Activated naive CD4-positive, alpha-beta T cell (primary cell): ENCODE results near the gene BAG5.
"Not testable (repeated sequence)": the region's sequence is repeated elsewhere in the genome, so short reads cannot be mapped to it uniquely, and the experiment has no call there.

ENCODE experiments used
- DNase-seq, 4 experiments: peaks; one replicate each; lab custom pipeline; 2025; lab: John Stamatoyannopoulos, UW

Gene BAG5, protein sequence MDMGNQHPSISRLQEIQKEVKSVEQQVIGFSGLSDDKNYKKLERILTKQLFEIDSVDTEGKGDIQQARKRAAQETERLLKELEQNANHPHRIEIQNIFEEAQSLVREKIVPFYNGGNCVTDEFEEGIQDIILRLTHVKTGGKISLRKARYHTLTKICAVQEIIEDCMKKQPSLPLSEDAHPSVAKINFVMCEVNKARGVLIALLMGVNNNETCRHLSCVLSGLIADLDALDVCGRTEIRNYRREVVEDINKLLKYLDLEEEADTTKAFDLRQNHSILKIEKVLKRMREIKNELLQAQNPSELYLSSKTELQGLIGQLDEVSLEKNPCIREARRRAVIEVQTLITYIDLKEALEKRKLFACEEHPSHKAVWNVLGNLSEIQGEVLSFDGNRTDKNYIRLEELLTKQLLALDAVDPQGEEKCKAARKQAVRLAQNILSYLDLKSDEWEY

DNA sequence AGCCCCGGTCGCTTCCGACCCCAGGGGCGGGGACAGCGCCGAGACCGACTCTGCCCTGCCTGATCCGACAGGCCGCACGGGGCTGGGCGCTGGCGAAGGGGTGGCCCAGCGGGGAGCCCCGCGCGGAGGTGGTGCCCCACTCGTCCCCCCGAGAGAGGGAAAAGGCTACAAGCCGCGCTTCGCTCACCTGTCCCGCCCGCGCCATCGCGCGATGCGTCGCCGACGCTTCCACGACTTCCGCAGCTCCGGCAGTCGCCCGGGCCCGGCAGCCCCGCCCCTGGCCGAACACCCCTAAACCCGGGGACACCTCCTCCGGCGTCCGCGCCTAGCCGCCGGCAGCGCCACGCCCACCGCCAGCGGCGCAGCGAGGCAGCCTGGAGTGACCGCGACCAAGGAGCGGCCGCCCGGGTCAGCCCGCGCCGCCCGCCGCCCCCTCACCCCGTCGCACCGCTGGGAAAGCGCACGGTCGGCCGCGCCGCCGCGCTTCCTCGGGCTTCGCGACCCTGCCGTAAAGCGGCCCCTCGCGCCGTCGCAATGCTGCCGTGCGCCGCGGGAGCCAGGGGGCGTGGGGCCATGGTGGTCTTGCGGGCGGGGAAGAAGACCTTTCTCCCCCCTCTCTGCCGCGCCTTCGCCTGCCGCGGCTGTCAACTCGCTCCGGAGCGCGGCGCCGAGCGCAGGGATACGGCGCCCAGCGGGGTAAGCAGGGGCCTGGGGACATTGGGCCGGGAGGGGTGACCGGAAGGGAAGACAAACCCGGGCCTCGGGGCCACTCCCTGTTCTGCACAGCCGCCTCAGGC is at the start of gene BAG5, which contains the start of gene COA8:
TSS of gene BAG5 (minus strand) at position 229 of the 797 bp plus-strand sequence. CDS start 1,493 bp downstream, outside the sequence.
TSS of gene COA8 (plus strand) at position 532 of the 797 bp plus-strand sequence. CDS start at position 574, 42 bp downstream.
- peak; percentile 75 to 85 (median 76) for DNase-seq

DNA sequence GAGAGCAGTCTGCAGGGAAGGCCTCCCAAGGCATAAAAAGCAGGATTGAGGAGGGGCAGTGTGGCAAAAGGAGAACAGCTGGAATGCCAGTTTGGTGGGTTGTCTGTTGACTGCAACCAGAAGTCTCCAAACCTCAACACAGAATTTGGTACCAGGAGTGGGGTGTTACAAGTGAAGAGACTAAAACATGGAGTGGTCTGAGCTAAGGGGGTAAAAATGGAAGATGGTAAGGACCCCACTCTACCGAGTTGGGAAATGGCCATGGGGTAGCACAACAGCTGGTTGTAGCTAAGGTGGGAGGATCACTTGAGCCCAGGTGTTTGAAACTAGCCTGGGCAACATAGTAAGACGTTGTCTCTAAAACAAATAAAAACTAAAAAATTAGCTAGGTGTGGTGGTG is 48.8 kb upstream of the BAG5 start:
- no peak for DNase-seq

DNA sequence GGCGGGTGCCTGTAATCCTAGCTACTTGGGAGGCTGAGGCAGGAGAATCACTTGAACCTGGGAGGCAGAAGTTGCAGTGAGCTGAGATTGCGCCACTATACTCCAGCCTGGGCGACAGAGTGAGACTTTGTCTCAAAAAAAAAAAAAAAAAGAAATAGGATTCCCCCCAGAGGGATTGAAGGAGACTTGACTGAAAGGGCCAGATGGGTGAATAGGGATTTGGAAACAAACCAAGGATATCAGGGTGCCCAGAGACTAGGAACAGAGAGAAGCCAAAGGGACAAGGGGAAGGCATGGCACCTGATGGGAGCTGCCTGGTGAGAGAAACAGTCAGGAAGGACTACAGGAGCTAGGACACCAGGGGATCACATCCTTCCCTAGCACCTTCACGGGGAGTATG is 46.6 kb upstream of the BAG5 start:
- DNase-seq: not testable (repeated sequence)

DNA sequence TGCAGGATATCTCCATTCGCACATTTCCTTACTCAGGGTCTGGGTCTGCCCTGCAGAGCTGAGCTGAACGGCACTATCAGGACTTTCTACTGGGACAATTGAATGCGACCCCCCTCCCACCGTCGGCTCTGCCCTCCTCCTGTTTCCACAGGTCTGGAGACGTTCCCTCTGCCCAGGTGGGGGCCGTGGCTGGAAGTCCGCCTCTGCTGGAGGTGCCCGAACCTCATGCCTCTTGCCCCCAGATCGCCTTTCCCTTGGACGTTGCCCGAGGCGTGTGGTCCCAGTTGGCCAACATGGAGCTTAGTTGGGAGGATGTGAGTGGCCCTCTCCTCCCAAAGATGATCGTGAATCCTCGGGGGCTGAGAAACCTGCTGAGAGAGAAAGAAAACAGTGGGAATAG is 45.4 kb upstream of the BAG5 start:
- no peak for DNase-seq

DNA sequence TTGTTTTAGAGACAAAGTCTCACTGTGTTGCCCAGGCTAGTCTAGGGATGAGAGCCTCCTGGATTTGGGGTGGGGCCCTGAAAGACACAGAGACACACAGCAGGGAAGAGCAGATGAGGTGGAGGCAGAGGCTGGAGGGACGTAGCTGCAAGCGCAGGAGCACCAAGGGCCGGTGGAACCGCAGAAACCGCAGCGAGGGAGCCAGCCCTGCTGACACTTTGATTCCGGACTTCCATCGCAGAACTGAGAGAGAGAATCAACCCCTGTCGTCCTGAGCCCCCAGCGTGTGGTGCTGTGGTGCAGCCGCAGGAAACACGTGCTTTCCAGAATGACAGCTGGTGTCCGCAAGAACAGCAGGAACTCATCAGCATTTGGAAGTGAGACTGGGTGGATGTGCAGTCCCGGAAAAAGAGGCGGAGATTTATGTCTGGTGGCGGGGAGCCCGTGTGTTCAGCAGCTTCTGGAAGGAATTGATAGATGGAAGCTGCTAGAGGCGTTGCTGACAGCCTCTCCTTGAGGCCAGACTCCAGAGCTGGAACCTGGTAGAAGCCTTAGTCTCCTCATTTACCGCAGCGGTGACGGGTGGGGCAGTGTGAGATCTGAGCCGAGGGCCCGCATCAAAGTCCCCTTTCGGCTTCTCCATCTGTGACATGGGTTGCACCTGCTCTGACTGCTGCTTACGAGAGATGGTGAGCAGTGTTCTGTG is 44.7 kb upstream of the BAG5 start:
- peak in 1 of 4 experiments; percentile 11 for DNase-seq

DNA sequence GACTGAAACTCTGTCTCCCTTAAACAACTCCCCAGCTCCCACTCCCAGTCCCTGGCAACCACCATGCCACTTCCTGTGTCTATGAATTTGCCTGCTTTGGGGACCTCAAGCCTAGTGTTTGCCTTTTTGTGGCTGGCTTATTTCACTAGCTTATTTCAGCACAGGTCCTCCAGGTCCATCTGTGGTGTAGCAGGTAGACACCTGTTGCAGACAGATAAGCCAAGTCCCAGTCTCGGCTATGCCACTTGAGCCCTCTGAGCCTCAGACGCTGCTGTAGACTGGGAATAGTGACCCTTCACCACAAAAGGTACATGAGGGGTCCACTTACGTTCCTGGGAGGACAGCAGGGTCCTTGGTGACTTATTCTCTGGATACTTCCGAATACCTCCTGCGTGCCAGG is 42.2 kb upstream of the BAG5 start:
- DNase-seq: no peak

DNA sequence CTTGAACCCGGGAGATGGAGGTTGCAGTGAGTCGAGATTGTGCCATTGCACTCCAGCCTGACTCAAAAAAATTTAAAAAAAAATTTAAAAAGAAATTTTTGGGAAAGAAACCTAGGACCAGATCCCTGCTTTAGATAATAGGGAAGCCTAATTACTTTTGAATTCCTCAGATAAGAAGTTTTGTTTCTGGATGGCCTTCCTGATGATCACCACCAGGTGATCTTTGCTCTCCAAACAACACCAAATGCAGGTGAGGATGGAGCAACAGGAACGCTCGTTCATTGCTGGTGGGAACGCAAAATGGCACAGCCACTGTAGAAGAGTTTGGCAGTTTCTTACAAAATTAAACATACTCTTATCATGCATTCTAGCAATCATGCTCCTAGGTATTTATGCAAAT is 38.0 kb upstream of the BAG5 start:
- DNase-seq: no peak

DNA sequence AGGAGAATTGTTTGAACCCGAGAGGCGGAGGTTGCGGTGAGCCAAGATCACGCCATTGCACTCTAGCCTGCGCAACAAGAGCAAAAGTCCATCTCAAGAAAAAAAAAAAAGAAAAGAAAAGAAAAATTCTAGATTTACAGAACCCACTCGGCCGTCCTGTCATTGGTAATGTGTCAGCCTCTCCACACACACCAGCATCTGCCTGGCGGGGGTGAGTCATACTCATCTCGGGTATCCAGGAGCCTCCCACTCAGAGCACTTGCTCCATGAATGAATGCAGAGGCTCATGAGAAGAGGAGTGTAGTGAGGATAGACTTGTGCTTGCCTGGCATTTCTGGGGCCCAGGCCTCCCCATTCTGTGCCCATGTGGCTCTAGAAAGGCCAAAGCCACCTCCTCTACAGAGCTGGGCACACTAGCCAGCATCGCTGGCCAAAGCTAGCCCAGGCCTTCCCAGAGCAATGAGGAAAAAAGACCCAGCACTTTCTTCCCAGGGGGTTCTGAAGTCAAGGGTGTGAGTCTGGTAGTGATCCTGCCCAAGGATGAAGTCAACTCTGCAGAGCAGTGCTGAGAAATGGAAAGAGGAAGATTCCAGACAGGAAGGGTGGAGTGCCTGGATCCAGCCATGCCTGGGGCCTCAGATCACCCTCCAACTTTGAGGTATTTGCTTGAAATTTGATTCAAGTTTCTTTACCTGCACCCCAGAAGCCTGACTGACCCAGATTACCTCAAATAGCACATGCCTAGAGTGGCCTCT is 35.3 kb upstream of the BAG5 start:
- no peak for DNase-seq

DNA sequence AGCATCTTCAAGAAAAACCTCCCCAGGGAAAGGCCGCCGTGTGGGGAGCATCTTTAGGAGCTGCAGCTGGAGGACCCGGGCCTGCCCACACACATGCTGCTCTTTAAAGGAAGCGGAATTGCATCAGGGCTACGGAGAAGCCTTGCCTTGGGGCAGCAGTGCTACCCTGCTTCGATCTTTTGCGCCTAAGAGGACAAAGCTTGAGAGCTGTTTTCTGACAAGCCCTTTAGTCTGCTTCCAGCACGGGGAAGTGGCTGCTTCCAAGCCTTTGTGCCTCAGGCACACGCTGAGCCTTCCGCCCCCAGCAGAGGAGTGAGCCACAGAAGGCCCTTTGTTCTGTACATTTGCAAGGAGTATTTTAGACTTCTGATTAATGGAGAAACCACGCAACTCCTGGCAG is 31.8 kb upstream of the BAG5 start:
- no peak for DNase-seq

DNA sequence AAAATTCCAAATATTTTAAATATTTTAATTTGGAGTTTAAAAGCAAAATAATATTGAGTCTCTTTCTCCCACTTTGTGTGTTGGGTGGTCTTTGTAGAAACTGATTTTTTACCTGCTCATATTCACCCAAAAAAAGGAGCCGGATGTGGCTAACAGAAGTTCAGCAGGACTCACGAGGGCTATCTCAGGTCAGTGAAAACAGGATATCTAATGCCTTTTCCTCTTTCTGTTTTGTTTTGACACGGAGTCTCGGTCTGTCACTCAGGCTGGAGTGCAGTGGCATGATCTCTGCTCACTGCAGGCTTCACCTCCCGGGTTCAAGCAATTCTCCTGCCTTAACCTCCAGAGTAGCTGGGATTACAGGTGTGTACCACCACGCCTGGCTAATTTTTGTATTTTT is 31.1 kb upstream of the BAG5 start:
- DNase-seq: no peak

DNA sequence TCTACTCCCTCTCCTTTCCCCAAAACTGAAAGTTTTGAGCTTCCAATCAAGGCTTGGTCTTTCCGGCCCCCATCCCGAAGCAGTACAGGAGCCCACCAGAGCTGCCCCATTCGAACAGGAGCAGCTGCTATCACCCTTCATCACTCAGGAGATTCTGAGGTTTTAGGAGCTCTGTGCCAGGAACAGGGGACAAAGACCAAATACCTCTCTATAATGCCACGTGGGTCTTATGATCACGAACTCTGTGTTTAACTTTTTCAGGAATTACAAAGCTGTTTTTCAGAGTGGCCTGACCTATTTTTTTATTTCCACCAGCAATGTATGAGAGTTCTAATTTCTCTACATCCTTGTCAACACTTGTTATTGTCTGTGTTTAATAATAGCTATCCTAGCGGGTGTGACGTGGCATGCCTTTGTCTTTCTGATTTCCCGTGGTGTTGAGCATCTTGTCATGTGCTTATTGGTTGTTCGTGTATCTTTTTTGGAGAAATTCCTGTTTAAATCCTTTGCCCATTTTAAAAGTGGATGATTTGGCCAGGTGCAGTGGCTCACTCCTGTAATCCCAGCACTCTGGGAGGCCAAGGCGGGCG is 22.0 kb upstream of the BAG5 start:
- no peak for DNase-seq

DNA sequence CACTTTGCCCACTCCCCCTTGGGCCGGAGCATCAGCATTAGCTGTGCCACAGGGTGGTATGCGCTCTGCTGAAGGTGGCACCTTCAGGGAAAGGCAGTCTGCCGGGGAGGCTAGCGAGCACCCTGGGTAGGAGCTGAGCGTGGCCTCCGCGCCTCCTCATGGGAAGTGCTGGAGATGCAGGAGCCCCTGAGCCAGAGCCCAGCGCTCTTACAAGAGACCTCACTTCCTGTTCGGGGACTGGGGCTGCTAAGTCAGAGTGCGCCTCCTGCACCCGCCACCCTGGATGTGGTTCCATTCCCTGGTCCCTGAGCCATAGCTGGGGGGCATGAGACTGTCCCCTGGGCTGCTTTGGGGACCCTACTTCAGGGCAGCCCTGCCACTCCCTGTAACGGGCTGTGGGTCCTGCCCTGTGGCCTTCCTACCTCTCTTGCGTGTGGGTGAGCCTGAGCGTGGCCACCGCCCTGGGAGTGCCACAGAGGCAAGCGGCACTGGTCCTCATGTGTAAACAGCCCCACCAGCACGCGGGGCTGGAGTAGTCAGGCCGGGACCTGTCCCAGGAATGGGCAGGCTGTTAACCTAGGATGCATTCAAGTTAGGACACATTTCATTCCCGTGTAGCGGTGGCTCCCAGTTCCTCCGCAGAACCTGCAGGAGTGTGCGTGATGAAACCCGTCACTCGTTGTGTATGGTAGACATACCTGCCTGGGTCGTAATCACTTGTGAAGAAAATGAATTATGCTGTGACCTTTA is 19.7 kb upstream of the BAG5 start:
- DNase-seq: no peak

DNA sequence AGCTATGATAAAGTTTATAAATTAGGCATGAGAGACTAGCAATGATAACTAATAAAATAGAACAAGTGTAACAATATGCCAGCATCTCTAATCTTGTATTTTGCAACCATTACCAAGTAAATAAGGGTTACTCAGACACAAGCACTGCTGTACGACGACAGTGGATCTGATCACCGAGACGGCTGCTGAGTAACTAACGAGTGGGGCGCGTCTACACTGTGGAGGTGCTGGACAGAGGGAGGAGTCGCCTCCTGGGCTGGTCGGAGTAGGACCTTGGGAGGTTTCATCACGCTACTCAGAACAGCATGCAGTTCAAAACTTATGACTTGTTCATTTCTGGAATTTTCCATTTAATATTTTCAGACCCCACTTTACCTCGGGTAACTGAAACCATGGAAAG is 18.7 kb upstream of the BAG5 start:
- DNase-seq: no peak

DNA sequence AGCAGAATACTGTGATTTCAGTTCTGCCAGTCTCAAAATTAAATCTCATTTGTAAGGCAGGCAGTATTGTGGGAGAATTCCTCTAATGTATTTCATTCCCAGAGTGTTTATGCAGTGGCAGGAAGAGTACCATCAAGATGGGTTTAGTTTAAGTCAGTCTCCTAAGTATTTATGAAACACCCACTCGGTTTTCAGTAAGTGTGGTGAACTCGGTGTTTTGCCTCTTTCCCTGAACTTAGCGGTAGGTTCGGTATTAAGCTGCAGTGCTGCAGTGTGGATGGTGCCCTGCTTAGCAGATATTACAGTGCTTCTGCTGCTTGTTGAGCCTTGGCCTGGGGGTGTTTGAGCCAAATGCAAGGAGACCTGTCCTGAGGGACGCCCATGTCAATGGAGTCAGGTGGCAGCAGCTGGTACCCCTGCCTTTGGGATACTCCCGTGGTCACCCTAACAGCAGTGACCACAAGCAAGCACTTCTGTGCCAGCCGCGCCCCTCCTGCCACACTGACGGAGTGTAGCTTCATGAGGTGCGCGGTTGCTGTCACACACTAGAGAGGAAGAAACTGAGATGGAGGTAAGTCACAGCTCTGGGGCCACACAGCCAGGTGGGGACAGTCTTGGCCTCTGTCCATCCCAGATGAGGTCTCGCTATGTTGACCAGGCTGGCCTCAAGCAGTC is 16.1 kb upstream of the BAG5 start:
- DNase-seq: no peak

DNA sequence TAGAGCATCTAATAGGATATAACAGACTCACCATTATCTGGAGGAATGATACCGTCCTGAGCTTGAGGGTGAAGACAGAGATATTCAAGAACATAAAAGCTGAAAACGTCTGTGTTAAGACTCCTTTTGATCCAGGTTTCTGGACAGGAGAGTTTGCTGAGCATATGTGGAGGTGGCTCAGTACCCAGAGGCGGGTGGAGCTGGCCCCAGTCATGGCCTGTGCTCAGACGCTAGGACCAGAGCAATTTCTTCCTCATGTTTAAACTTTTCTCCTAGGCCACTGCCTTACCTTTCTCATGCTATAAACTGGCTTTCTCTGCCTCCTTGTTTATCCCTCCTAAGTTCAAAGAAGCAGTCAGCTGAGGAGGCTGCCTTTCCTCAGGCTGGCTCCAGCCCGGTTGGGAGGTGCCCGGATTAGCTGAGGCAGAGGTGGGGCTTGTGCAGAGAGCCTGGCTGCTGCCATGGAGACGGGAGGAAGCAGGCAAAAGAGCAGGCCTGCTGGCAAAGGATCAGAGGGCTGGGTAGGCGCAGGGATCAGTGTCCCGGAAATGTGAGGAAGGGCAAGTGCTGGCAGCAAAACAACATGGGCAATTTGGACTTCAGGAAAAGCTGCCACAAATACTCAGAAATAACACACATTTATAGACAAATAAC is 14.0 kb upstream of the BAG5 start:
- DNase-seq: no peak

DNA sequence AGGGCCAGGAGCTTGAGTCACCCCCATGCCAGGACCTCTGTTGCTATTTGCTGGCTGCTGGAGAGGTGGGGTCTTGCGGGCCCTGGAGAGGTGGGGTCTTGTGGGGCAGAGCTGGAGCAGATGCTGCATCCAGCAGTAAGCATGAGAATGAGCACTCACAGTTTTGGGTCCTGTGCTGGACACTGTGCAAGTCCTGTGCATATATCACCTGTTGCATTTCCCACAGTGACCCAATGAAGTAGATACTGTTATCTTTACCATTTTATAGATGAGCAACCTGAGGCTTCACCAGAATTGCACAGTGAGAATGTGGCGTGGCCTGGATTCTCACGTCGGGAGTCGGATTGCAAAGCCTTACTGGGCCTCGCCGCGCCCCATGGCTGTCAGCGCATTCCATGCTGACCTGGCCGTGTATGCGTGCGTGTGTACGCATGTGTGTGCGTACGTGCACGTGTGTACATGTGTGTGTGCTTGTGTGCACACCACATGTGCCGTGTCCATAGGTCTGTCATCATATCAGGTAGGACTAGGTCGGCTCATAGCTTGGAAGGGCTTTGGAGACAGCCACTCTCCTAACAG is 12.3 kb upstream of the BAG5 start:
- DNase-seq: no peak

DNA sequence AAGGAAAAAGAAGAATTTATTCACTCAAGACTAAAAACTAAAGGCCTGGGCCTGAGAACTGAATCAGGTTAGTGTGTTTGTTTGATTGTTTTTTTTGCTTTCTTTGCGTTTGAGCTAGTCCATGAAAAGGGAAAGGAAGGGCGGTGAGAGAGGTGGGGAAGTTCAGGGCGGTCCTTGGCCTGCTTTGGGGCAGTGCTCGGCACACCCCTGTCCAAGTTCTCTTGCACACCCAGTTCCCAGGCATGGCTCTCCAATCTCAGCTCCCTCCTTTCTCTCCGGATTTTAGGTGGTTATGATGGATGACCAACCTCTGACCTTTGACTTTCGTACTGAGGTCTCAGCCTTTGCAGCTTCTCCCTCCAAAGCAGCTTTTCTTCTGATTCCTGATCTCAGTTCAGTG is 11.6 kb upstream of the BAG5 start:
- DNase-seq: no peak

DNA sequence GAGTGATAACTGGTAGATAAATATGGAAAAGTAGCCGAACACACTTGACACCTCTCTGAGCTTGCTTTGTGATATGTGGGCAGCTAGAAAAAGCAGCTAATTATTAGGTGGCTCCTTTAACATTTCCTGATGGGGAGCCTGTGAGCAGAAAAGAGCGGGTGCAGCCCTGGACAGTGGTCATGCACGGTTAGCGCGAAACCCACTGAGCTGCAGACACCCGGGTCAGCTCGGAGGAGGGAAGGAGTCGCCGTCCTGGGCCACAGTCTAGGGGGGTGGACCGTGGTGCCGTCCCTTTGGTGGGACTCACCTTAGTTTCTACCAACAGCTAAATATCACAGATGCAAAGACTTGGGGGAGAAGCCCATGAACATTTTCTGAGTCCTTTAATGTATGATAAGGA is 7.0 kb upstream of the BAG5 start:
- DNase-seq: no peak

DNA sequence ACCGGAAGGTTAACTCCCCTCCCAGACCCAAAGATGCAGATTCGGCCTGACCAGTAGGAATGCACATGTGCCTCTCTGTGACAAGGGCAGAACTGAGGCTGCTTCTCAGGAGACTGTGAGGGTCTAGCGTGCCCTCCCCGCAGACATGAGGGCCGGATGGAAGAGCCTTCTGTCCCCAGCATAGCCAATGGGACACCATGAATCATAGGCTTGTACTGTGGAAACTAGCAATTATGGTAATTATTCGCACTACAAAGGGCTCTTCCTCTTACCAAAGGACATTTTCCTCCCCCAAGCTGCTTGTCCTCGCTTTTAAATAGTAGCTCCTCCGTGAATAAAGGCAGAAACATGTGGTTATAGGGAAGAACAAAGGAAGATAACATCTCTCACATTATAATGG is 6.5 kb upstream of the BAG5 start:
- DNase-seq: no peak
